Right ventricle myocardium inferior (tissue), 1 donor: ENCODE results near the gene DAZAP1. TPM values are rescaled to one million over a fixed set of nuclear protein-coding genes. Genes with fewer than 3 reads are reported as not detected.

Experiments used
- ATAC-seq: fragments of 200-7000 bp; cut with Tn5 transposase; one replicate; pipeline ENCODE4 v1.9.1; 2020; ENCODE audit warnings: mild to moderate bottlenecking, moderate library complexity
- DNase-seq: peaks from one replicate; pipeline ENCODE4 v3.0.0; 2021; ENCODE audit errors: missing footprints
- intact Hi-C: fragments of 100-400 bp; cut with DNase I; formaldehyde crosslinking; loops from one replicate; pipeline ENCODE4 v1.11.0; 2022
- total RNA-seq: library from RNA; stranded (reverse); fragmentation: NEBNext Ultra II Directional; extraction: Animal tissue kit (Norgen Biotek cat#: 25700); gene quantifications from one replicate; pipeline ENCODE4 v1.2.1, GENCODE V29; 2021
- donor health status: DM: no; HTN: yes; CAD: no; lungs with severe emphysema.

The DAZAP1 gene
- total RNA-seq, 1 donor from 2014 or later = 88.4 TPM

DNA sequence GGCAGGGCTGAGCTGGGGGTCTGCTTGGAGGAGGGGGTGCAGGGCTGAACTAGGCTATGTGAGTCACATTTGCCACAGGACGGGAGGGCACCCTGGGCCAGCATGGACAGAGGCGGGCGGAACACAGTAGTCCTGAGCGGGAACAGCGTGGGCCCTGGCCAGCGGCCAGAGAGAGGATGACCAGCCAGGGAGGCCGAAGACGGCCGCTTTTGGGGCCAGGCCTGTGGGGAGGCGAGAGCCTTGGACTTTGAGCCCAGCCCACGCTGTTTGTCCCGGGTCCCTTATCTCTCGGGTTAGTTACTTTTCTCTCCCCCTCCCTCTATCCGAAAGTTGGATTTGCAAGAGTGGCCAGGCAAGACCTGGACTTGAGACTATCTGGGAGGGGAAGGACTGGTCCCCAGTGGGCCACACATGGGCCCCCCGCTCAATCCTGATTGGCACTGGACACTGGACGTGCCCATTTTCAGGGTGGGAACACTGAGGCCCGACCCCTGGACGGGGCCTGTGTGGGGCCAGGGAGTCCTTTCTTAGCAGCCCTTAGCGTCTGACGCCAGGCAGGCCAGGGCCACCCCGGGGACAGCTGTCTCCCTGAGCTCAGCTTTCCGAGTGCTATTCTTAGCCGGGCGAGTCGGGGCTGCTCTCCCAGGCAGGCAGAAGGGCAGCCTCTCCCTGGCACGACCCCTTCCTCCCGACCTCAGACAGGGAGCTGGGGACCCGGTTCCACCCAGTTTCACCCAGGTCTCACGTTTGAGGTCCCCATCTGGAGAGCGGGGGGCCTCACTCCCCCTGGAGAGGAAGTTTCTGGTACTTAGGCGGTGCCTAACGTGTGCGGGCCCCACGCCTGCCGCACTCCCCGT is 6.9 kb upstream of the DAZAP1 start:
- peak; percentile 78 for ATAC-seq
- no peak for DNase-seq
- intact Hi-C loops = no loop called here

DNA sequence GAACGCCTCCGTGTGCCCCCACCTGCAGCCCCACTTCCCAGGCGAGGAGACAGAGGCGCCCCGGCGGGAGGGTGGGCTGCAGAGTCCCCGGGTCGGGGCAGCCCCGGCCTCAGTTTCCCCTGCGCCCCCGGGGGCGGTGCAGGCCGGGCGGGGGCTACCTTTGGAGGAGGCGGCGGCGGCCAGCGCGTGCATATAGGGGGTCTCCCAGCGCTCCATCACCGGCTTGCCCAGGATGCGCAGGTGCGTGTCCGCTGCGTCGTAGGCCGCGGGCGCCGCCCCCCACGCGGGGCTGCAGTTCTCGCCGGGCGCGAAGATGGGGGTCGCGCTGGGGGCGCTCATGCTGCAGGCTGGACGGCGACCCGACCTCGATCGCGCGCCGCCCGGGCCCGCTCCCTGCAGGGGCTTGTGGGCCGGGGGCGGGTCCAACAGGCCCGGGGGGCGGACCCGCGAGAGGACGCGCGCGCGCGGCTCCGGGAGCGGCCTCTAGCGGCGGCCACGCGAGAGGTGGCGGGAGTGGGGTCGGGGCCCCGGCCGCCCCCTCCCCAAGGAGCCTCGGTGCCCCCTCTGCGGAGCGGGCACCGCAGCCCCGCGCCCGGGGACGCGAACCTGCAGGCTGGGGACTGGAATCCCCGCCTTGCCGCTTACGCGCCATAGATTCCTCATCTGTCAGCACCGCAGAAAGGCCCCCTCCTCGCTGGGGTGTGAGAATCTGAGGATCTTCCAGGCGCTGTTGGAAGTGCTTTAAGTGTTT is 6.1 kb upstream of the DAZAP1 start, which contains the start of gene GAMT:
Gene GAMT, minus strand, starts transcription at position 405 of the 751 bp plus-strand sequence. Its CDS starts 66 bp downstream, at position 339.
- DNase-seq (no peak), ATAC-seq (peak; percentile 70)
- intact Hi-C loops = no loop called here

DNA sequence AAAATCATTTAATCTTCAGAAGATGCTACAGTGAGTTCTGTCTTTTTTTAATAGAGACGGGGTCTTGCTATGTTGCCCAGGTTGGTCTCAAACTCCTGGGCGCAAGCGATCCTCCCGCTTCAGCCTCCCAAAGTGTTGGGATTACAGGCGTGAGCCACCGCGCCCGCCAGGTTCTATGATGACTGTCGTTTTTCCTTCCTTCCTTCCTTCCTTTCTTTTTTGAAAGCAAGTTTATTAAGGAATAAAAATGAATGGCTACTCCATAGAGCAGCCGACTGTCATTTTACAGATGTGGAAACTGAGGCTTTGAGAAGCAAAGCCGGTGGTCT is 5.5 kb upstream of the DAZAP1 start:
- ATAC-seq = no peak
- intact Hi-C loops = no loop called here
- no peak for DNase-seq

DNA sequence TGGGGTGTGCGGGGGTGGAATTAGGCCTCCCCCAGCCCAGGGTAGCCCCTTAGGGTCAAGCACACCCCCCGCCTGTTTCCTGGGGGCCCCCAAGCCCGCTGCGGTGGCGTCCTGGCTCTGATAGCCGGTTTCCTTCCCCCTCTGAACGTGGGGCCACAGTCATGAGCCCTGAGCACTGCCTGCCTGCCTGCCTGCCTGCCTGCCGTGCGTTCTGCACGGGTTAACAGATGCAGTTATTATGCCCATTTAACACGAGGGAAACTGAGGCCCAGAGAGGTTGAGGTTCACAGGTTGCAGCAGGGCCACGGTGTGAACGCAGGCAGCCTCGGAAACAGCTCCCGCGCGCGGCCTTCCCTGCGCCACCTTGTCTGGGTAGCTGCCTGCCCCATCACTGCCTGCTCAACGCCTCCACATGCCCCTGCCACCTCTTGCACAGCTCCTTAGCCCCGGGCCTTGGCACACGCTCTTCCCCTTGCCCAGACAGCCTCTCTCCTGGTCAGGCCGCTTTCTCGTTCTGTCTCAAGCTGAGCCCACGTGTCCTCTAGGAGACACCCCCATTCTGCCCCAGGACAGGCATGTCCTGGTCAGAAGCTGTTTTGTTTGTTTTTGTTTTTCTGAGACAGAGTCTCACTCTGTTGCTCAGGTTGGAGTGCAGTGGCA is 4.8 kb upstream of the DAZAP1 start:
- ATAC-seq (no peak), DNase-seq (no peak)
- intact Hi-C loops = no loop called here

DNA sequence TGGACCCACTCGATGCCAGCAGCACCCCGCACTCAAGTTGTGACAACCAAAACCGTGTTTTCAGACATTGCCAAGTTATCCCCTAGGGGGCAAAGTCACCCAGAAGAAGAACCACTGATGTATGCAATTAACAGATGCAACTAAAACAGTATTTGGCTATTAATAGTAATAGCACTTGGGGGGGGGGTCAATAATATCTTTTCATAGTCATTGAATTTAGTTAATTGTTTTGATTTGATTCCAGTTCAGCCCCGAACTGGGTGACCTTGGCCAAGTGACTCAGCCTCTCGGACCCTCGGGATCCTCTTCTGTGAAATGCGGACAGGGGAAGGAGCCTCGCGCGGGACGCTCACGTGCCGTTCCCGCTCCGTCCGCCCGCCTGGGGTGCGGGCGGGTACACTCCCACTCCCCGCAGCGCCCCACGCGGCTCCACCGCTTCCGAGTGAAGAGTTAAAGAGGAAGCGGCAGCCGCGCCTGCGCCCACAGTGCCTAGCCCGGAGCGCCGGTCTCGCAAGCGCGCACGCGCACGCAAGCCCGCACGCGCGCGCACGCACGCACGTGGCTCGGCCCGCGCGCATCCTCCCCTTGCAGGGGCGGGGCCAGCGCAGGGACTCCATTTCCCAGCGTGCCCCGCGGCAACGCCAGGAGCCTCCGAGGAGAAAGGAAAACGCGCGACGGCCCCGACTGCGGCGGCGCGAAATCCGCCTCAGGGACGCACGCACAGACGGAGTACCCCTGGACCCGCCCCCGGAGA is 435 bp upstream of the DAZAP1 start:
- ATAC-seq (peak; percentile 93), DNase-seq (peak; percentile 100)
- intact Hi-C loops = loop anchor here (1.0 to 5.0 kb wide), 2 partner anchors 24 to 130 kb away; partner anchors contain the start of genes FAM174C and NDUFS7

DNA sequence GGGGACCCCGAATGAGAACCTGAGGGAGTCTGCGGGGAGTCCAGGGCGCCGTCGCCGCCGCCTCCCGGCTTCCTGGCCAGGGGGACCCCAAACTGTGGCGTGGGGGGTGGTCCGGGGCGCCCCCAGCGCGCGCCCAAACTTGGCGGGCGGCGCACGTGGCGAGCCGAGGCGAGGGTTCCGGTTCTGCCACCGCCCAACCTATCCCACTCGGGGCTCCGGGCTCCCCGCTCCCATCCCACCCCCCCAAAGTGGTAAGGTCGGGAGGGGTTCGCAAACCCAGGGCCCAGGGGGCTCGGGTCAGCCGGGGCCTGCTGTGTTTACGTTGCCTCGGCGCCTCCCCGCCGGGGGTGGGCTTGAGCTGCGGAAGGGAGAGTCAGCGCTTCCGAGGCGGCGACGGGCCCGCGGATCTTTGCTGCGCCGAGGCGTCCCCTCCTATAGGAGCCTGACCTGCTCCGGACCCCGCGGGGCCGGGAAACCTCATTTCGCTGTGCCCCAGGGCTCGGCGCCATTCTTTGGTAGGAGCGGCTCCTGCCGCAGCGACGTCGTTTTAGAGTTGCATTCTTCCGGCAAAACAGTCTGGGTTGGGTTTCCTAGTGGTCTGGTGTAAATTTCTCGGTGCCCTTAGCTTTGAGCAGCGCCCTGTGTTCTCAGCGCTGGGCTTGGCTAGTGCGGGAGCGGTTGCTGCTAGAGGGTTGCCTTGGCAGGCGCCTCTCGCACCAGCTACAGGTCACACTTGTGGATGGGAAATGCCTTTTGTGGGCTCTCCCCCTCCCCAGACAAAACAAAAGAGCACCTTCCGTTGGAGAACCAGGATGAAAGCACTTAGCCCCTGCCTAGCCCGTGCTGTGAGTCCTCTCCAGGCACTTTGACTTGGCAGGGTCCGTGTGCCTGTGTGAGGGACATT is 1.2 kb downstream of the DAZAP1 start:
- ATAC-seq (no peak), DNase-seq (peak; percentile 83)
- intact Hi-C loops = loop anchor here (5.0 kb wide), 1 partner anchor 131 kb away; the partner anchor contains the start of gene FAM174C

DNA sequence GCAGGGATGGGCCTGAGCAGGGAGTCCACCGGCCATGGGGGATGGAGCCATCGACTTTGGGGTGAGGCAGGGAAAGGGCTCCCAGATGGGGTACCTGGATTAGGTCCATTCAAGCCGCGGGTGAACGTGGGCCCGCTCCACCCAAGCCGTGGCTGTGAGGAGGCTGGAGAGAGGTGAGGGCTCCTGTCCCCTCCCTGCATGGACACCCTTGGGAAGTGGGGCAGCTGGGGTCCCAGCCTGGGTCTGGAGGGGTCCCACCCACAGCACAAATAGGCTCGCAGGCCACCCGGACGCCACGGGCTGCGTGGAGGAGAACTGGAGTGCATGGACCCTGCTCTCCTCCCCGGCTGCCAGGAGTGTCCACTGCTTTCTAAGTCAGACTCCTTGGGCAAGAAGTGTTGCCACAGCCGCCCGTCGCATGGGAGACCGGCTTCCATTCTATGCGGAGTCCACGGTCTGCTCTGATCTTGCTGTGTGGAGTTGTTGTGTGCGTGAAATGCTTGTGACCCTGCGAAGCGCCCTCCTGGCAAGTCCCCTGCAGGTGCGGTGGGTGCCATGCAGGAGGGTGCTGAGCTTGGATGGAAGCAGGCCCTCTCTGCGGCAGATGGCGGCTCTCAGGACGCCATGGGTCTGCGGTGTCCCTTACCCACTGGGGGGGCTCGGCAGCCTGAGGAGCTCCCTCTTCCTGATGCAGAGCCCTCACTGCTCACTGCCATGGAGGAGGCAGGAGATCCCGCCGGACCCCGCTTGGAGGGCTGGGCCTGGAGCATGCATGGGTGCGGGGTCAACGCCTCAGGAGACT is 2.0 kb downstream of the DAZAP1 start:
- DNase-seq = no peak
- ATAC-seq = no peak
- intact Hi-C loops = loop anchor here (5.0 kb wide), 2 partner anchors 38 to 132 kb away; partner anchors contain the start of gene FAM174C

DNA sequence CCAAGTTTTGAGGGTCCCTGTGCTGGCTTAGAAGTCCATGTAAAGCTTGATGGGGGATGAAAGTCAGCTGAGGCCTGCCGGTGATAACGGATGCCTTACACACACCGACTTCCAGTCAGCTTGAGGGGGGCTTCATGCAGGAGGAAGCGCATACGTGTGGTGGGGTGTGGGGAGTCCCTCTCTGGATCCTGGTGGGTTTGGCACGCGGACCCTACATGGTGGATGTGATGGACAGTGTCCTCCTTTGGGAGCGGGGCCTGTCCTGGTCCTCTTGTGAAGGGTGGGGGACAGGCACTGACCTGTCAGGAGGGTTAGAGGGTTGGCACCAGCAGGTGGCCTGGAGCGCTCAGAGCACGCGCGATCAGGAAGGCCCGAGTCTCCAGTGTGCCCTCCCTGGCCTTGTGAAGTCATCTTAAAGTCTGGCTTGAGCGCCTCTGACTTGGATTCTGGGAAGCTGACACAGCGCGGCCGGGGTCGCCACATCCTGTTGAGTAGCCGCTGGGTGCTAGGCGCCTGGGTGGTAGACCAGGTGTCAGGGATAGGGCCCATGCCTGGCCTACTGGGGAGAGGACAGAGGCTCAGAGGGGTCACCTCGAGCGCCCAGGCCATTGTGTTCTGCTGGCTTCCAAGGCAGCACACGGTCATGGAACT is 2.9 kb downstream of the DAZAP1 start:
- intact Hi-C loops = loop anchor here (5.0 kb wide), 1 partner anchor 37 kb away; no protein-coding TSS in a partner anchor
- DNase-seq (no peak), ATAC-seq (no peak)

DNA sequence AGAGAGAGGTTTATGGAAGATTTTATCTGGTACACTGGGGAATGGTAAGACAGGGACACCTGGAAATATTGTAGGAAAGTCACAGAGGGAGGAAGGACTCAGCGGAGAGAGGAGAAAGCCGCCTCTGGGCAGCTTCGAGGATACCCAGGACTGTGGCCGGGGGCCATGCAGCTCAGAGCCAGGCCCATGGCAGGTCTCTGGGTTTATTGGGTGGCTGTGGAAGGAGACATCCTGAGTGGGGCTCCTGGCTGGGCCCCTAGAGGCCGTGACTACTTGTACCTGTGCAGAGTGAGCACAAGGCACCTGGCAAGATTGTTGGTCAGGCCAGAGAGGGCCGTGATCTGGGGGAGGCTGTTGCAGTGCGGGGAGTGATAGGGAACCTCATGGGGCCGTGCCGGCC is 3.4 kb downstream of the DAZAP1 start:
- intact Hi-C loops = loop anchor here (5.0 kb wide), 1 partner anchor 37 kb away; no protein-coding TSS in a partner anchor
- no peak for ATAC-seq
- no peak for DNase-seq

DNA sequence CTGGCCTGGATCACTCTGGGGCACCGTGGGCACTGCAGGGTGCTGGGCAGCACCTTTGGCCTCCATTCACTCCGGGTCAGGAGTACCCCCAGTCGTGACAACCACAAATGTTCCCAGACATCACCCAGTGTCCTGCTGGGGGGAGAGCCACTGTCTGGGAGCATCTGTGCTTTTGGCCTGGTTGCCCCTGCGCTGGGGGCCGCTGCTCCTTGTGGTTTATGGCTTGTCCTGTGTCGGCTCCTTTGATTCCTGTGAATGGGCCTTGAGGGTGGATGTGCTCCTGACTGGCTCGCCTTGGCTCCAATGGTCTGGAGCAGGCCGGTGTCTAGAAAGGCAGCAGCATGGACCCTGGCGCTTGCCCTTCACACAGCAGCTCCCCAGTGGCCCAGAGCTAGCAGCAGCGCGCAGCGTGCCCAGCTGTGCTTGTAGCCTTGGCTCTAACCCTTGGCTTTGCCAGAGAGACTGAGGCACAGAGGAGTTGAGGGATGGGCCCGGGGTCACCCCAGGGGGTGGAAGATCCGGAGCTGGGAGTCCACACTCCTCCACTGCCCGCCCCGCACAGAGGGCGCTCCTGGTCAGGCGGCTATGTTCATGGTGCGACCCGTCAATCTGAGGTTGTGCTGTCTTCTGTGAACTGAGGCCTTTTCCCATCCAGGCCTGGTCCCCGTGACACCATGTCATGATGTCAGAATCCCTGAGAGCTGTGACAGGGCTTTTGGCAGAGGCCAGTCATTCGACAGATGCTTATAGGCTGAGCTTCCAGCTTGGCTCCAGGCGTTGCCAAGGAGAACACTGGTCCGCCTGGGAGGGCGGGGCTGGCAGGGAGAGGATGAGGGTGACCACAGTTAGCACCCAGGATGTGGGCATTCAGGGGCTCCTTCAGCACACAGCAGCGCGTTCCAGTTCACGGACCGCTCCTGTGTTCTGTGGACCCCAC is 4.1 kb downstream of the DAZAP1 start:
- intact Hi-C loops = loop anchor here (5.0 kb wide), 1 partner anchor 36 kb away; no protein-coding TSS in a partner anchor
- no peak for DNase-seq
- peak; percentile 43 for ATAC-seq

DNA sequence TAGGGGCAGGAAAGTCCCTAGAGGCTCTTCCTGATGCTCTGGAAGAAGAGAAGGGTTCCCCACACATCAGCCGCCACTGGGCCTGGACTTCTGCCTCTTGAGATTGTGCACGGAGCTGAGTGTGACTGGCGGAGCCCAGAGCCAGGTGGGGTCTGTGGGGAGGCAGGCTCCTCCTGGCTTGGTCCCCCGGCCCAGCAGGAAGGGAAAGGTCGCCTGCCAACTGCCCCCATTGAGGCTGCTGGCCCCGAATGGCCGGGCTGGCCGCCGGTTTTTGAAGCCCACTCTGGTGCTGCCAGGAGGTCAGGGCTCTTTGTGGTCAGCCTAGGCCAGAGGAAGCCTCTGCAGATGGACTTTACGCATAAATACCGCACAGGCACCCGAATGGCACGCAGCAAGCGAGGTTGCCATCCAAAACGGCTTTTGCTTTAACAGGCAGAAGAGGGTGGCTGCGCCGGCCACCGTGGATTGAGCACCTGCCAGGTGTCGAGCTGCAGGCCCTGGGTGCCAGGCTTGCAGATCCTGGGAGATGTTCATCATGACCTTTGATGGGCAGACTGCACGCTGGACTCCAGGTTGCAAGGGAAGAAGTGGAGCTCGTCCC is 5.0 kb downstream of the DAZAP1 start:
- intact Hi-C loops = loop anchor here (5.0 kb wide), 1 partner anchor 35 kb away; no protein-coding TSS in a partner anchor
- ATAC-seq (no peak), DNase-seq (no peak)

DNA sequence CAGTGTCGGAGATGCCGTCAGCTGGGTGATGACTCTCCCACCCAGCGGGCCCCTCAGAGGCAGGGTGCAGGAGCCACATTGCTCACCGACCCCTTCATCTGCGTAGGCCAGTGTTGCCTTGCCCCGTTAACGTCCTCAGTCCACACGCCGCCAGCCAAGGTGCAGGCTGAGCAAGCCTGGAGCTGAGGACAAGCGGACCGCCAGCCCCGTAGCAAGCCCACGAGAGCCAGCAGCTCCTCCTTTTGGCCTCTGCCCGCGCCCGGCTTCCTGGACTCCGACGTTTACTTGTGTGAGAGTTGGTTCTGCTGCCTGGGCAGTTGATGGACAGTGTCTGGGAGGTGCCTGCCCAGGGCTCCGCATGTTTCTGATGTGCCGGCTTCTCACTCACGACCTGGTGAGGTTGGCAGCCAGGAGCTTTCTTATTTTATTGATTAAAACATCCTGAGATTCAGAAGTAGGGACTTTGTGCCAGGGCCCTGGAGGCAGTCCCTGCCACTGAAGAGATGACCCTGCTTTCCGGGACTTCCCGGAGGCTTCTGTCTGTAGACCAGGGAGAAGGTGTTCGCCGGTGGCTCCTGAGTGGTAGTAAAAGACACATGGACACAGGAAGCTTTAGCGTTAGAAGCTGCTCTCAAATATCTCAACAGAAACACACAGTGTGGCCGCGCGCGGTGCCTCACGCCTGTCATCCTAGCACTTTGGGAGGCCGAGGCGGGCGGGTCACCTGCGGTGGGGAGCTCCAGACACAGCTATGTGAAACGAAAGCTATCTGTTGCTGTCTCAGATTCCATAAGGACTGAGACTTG is 5.8 kb downstream of the DAZAP1 start:
- intact Hi-C loops = loop anchor here (5.0 kb wide), 1 partner anchor 34 kb away; no protein-coding TSS in a partner anchor
- DNase-seq (no peak), ATAC-seq (no peak)

DNA sequence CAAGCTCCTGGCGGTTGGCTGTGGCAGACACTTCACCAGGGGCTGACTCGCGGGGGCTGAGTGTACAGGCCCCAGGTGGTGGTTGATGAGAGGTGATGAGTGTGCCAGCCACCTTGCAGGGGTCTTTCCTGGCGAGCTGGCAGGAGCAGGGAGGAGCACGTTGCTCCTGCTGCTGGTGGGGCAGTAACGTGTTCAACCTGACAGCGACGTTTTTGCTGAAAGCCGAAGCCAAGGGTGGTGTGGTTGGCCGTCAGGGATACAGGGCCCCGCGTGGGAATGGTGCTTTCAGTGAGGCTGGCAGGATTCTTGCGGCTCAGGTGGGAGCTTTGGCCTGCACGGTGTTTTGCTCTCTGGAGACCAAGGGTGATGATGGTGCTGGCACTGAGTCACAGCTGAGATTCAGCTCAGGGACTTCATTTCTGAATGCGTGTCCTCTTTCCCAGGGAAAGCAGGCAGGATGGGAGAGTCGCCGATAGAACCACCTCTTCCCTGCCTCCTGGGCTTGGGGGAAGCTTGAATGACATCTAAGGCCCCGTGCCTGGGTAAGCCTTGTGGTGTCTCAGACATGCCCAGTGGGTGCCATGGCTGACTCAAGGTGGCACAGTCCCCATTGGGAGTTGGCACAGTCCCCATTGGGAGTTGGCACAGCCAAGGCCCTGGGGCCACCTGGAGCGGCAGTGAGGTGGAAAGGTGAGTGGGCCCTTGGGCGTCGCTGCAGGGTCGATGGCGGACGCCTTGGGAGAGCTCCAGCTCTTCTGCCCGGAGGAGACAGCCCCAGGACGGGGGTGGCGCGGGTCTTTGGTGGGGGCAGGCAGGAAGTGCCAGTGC is 8.8 kb downstream of the DAZAP1 start:
- intact Hi-C loops = no loop called here
- ATAC-seq (no peak), DNase-seq (no peak)
